ENCODE data around the gene AKAP9. TPM values are rescaled to one million over a fixed set of nuclear protein-coding genes. Genes with fewer than 3 reads are reported as not detected.

Gene AKAP9
- total and polyA plus RNA-seq, 9 of the 15 experiments (the other 6 are each of a cell fraction or from before 2014, with no cell fraction given): 25.5 to 80.9 (median 46.3) TPM

DNA sequence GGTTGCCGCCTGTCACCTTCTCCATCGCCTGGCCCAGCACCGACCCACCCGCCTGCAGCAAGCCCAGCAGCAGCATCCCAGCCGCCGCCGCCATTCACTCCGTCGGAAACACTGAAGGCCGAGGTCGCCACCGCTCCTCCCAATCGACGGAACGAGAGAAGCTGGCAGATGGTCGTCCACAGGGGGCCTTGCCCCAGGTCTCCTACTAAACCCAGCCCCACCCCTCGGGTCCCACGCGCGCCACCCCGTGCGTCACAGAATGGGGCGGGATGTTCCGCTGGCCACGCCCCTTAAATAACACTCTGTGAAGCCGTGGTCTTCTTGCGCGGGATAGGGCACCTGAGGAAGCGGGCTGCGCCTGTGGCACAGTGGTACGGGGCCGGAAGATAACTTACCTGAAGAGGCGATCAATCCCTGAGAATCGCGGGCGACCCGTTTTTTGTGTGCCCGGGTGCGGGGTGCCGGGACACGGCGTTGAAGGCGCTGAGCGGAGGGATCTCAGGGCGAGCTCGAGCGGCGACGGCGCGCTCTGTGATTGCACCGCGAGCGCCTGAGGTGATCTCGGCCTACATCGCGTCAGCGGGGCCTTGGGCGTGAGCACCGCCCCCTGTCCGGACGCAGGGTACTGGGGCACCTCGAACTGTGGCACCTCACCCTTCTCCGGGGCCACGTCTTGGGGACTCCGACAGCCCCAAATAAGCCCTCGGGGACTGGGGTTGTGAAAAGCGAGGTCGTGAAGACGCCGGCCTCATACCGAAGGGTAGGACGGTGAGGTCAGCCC lies 193.8 kb downstream of the AKAP9 start, which contains the start of gene CYP51A1 (continued):
- TF ChIP-seq, protein P1, sequence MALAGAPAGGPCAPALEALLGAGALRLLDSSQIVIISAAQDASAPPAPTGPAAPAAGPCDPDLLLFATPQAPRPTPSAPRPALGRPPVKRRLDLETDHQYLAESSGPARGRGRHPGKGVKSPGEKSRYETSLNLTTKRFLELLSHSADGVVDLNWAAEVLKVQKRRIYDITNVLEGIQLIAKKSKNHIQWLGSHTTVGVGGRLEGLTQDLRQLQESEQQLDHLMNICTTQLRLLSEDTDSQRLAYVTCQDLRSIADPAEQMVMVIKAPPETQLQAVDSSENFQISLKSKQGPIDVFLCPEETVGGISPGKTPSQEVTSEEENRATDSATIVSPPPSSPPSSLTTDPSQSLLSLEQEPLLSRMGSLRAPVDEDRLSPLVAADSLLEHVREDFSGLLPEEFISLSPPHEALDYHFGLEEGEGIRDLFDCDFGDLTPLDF (CRISPR knock-in tag; IDR thresholded peaks at IDR 0.05): no peak; the same call in 1 of the 2 replicates
- TF ChIP-seq HSF4 (CRISPR knock-in tag; IDR thresholded peaks at IDR 0.05; ENCODE audit: borderline replicate concordance): no peak
- TF ChIP-seq ZNF696 (CRISPR knock-in tag; conservative IDR thresholded peaks at IDR 0.05): no peak
- TF ChIP-seq, protein P2, sequence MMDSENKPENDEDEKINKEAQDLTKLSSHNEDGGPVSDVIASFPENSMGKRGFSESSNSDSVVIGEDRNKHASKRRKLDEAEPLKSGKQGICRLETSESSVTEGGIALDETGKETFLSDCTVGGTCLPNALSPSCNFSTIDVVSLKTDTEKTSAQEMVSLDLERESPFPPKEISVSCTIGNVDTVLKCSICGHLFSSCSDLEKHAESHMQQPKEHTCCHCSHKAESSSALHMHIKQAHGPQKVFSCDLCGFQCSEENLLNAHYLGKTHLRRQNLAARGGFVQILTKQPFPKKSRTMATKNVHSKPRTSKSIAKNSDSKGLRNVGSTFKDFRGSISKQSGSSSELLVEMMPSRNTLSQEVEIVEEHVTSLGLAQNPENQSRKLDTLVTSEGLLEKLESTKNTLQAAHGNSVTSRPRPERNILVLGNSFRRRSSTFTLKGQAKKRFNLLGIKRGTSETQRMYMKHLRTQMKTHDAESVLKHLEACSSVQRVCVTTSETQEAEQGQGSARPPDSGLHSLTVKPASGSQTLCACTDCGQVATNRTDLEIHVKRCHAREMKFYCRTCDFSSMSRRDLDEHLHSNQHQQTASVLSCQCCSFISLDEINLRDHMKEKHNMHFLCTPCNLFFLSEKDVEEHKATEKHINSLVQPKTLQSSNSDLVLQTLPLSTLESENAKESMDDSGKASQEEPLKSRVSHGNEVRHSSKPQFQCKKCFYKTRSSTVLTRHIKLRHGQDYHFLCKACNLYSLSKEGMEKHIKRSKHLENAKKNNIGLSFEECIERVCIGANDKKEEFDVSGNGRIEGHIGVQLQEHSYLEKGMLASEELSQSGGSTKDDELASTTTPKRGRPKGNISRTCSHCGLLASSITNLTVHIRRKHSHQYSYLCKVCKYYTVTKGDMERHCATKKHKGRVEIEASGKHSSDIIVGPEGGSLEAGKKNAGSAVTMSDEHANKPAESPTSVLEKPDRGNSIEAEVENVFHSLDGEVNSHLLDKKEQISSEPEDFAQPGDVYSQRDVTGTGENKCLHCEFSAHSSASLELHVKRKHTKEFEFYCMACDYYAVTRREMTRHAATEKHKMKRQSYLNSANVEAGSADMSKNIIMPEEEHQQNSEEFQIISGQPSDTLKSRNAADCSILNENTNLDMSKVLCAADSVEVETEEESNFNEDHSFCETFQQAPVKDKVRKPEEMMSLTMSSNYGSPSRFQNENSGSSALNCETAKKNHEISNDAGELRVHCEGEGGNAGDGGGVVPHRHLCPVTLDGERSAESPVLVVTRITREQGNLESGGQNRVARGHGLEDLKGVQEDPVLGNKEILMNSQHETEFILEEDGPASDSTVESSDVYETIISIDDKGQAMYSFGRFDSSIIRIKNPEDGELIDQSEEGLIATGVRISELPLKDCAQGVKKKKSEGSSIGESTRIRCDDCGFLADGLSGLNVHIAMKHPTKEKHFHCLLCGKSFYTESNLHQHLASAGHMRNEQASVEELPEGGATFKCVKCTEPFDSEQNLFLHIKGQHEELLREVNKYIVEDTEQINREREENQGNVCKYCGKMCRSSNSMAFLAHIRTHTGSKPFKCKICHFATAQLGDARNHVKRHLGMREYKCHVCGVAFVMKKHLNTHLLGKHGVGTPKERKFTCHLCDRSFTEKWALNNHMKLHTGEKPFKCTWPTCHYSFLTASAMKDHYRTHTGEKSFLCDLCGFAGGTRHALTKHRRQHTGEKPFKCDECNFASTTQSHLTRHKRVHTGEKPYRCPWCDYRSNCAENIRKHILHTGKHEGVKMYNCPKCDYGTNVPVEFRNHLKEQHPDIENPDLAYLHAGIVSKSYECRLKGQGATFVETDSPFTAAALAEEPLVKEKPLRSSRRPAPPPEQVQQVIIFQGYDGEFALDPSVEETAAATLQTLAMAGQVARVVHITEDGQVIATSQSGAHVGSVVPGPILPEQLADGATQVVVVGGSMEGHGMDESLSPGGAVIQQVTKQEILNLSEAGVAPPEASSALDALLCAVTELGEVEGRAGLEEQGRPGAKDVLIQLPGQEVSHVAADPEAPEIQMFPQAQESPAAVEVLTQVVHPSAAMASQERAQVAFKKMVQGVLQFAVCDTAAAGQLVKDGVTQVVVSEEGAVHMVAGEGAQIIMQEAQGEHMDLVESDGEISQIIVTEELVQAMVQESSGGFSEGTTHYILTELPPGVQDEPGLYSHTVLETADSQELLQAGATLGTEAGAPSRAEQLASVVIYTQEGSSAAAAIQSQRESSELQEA (IDR thresholded peaks at IDR 0.05; ENCODE audit: low read depth): no peak
- no peak for TF ChIP-seq SNIP1 (IDR thresholded peaks at IDR 0.05; ENCODE audit: low read depth)
- TF ChIP-seq ZNF644 (tag; IDR thresholded peaks at IDR 0.05; ENCODE audit: low read depth): 0 out of 2 replicates have a peak, but pooled peaks have one; percentile 26
- TF ChIP-seq ELF4 (CRISPR knock-in tag; IDR thresholded peaks at IDR 0.05): no peak
- TF ChIP-seq, protein P3, sequence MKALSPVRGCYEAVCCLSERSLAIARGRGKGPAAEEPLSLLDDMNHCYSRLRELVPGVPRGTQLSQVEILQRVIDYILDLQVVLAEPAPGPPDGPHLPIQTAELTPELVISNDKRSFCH (CRISPR knock-in tag; IDR thresholded peaks at IDR 0.05): no peak
- TF ChIP-seq, protein P3 (tag; IDR thresholded peaks at IDR 0.05): peak; percentile 69; the same call in 1 of the 2 replicates
- no peak for TF ChIP-seq FOS (IDR thresholded peaks at IDR 0.05; ENCODE audit: extremely low read depth, insufficient read length)
- peak; percentile 83 for TF ChIP-seq XRCC5 (IDR thresholded peaks at IDR 0.05; ENCODE audit: low read depth, low read length)
- TF ChIP-seq BRF1 (IDR thresholded peaks at IDR 0.05; ENCODE audit: borderline replicate concordance, extremely low read depth, insufficient read length): no peak
- TF ChIP-seq RFX7 (CRISPR knock-in tag; IDR thresholded peaks at IDR 0.05): no peak
- TF ChIP-seq NFIX (CRISPR knock-in tag; IDR thresholded peaks at IDR 0.05; ENCODE audit: low read depth): no peak
- no peak for TF ChIP-seq XRCC4 (IDR thresholded peaks at IDR 0.05; ENCODE audit: extremely low read depth, insufficient read depth, insufficient read length)
- TF ChIP-seq STAG1 (CRISPR knock-in tag; IDR thresholded peaks at IDR 0.05; ENCODE audit: borderline replicate concordance): no peak
- TF ChIP-seq ELF1 (tag; IDR thresholded peaks at IDR 0.05): no peak; the same call in 1 of the 2 replicates
